Measurements from ENCODE around the gene CDHR3. TPM values are rescaled to one million over a fixed set of nuclear protein-coding genes. Genes with fewer than 3 reads are reported as not detected.

The CDHR3 gene
- total RNA-seq, 1 donor from 2014 or later: 7.7 TPM

DNA sequence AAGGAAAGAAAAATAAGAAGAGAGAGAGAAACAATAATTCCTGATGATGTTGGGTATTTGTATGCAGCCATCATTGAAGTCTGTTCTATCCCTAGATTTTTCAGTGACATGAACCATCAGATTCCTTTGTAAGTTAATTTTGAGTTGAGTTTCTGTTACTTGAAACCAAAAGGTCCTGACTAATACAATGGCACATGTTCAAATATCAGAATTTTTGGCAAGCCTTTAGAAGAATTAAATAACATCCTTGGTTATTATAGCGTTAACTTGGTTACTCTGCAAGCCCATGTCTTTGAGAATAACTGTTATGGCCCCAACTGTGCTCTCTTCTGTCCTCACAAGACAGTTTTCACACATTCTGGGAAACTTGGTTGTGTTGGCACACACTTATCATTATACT lies 82.5 kb downstream of the CDHR3 start:
- ATAC-seq (no peak), DNase-seq (ENCODE audit: low spot score) (no peak)

DNA sequence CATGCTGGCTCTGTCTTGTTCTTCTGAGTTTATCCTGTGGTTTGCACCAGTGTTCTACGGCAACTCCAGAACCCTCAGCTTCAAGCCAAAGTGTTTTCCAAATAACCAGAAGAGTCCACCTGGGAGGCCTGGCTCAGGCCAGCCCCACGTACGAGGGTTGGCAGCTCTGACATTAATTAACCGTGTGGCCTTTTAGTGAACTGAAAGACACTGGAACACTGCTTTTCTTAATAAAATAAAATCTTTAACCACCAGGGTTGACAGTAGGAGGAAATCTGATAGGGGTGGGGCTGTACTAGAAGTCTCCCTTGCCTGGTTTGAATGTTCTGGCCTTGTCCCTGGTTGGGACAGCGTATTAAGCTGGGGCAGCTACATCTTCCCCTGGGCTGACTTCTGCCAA lies 84.1 kb downstream of the CDHR3 start:
- ATAC-seq (no peak), DNase-seq (ENCODE audit: low spot score) (no peak)

DNA sequence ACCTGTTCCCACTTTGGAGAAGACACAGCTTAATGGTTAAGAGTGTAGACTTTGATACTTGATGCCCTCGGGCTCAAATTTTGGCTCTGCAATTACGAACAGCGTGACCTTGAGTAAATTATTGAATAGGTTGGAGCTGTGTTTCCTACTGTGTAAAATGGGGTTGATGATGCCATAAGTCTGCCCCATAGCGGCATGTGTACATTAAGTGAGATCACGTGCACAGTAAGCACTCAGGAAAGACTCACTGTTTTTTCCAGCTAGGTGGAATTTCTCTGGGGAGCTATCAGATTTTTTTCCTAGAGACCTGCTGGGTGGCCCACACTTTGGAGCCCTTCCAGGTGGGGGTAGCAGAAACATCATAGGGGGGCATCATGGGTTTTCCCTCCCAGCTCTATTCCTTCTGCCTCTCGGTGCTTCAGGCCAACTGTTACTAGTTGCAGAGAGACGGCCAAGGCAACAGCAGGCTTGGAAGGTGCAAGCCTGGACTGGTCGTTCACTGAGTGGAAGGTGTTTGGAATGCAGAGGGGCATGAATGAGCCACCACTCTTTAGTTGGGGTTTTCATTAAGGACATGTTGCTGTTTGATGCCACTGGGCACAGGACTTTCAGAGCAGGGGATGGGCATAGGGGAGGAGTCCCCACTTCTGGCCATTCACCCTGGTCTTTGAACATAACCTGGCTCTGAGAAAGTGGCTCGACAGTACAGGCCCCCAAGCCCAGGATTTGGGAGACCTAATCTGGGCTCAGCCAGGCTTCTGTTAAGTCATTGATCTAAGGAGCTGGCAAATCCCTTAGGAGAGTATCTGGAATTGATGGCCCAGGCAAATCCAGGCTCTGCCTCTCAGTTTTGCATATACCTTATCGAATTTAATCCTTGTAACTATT lies 85.0 kb downstream of the CDHR3 start:
- ATAC-seq: no peak

DNA sequence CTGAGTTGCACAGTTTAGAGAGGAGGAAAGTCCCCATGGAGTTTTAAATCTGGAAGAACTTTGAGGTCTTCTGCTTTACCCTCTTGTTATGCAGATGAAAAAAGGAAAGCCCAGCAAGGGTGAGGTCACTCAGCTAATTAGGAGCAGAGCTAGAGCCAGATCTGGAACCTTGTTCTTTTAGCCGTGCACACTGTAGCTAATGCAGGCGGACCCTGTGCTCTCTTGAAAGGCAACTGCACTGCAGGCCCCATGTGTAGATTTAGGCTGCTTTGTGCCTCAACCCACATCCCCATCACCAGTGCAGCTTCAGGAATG lies 85.6 kb downstream of the CDHR3 start:
- DNase-seq (ENCODE audit: low spot score) (no peak), ATAC-seq (no peak)

More for the DNA sequence above, 85.0 kb downstream of the CDHR3 start:
- DNase-seq (ENCODE audit: low spot score): no peak

DNA sequence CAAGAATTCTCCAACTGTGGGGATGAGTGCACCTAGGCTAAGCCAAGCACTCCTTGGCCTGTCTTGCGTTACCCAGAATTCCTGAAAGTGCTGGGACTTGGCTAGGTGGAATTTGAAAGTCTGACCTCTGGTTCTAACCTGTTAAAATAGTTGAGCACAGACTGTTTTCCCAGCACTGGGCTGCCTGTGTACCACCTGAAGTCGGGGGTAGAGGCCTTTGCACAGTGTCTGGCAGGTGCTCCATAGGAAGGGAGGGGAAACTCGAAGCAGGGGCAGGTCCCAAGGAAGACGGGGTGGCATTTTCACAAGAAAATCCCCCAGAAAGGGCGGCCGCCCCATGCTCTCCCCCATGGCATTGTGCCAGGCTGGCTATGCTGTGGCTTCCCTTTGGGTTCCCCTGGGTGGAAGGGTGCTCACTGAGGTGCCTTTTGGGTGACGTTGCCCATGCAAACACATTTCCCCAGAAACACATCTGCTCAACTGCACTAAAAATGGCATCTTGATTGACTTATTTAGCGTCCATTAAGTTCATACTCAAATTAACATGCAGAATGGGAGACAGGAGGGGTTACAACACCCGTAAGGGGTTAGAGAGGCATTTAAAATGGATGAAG lies 86.2 kb downstream of the CDHR3 start:
- ATAC-seq: no peak
- no peak for DNase-seq (ENCODE audit: low spot score)

DNA sequence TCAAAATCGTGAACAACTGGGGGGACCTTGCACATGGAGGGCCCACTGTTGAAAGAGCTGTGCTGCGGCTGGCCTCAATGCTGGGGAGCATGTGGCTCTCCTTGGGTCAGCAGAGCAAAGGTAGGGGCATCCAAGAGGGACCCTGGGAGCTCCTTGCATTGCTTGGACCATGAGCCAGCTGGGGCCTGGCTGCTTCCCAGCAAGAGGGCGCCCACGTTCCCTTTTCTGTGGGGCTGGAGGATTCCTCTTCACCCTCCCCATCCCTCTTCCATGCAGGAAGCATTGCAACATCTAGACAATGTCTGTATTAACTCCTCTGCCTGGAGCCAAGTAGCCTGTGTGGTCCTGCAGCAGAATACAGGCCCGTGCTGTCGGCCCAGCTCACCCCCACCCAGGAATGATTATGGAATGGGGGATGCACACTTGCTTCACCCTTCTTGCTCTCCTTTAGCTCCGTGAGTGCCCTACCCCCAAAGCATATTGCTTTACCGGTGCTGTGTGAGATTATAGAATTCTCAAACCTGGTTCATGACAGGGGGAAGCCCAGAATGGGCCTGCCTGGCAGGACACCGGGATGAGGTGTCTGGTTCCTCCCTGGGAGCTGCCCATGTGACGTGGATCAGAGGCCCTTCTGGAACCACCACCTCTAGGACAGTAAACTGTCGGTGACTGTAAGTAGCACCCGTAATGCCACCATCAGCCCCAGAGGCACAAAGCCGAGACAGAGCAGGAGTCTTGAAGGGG lies 87.1 kb downstream of the CDHR3 start:
- peak; percentile 19 for ATAC-seq

DNA sequence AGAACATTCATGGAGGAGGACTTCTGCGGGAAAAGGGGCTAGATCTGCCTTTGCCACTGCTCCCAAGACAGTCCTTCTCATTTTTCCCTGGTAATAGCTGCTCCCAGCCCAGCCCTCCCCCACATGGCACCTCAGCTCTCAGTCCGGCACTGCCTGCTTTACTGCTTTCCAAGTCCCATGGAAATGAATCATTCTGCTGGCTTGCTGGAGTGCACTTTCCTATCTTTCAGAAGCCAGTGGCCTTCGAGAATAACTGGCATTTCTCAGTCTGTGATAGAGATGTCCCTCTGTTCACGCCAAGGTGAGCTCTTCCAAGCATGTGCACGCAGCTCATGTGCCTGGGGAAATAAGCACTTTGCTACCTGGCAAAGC lies 87.7 kb downstream of the CDHR3 start:
- DNase-seq (ENCODE audit: low spot score): no peak

More for the DNA sequence above, 87.1 kb downstream of the CDHR3 start:
- no peak for DNase-seq (ENCODE audit: low spot score)

DNA sequence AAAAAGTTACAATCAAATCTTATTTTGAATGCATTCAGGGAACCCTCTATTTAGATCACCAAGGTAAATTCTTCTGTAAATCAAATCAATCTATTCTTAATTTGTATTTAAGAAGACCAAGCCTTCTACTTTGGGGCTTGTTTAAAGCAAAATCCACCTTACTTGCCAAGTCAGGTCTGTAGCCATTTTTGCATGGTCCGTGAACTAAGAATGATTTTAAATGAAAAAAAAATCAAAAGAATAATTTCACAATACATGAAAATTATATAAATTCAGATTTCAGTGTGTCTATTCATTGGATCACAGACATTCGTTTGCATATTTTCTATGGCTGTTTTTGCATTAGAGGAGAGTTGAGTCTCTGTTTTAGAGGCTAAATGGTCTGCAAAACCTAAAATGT lies 89.6 kb downstream of the CDHR3 start:
- ATAC-seq (no peak), DNase-seq (ENCODE audit: low spot score) (no peak)

More for the DNA sequence above, 87.7 kb downstream of the CDHR3 start:
- ATAC-seq: no peak

DNA sequence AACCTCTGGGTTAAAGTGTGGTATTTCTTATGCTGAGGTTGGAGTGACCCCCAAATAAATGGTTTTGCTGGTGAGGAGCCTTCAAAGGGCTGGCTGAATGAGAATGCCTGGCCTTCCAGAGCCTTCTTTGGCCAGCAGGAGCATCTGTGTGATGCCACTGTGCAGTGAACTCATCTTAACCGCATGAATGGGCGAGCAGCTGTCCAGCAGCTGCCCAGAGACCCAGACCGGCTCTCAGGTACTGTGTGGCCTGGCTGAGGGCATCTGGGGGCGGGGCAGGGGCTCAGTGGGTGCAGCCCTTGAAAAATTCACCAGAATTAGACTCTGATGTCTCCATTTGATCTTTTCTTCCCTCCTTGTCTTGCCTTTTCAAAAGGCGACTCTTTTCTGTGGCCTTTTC lies 90.0 kb downstream of the CDHR3 start:
- no peak for DNase-seq (ENCODE audit: low spot score)
- ATAC-seq: no peak

DNA sequence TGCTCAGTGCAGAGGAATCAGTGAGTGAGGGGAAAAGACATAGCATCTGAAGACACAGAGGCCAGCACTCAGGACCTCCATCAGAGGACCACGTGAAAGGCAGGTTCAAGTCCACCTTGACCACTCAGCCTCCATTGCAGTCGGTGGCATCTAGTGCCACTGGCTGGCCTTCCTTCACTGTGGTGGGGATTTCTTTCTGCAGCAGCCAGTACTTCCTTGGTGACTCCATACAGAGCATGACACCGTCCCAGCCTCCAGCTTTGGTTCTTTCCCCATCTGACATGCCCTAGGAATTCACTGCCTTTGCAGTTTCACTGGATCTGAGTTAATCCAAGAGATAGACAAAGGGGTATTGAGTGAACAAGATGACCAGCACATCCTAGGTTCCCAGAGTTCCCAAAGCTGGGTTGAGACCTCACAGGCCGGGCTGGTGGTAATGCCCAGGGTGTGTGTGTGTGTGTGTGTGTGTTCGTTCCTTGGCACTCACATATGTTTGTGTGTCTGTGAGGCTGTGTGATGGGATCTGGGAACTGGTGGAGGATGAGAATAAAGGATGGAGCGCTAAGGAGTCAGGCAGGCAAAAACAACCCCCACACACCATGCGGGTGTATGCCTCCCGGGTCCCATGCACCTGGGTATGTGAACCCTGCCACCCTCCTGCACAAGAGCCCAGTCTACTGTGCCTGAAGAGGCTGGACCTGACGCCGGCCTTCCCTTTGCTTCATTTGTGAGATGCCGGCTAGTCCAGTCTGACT lies 91.3 kb downstream of the CDHR3 start:
- no peak for DNase-seq (ENCODE audit: low spot score)
- no peak for ATAC-seq

DNA sequence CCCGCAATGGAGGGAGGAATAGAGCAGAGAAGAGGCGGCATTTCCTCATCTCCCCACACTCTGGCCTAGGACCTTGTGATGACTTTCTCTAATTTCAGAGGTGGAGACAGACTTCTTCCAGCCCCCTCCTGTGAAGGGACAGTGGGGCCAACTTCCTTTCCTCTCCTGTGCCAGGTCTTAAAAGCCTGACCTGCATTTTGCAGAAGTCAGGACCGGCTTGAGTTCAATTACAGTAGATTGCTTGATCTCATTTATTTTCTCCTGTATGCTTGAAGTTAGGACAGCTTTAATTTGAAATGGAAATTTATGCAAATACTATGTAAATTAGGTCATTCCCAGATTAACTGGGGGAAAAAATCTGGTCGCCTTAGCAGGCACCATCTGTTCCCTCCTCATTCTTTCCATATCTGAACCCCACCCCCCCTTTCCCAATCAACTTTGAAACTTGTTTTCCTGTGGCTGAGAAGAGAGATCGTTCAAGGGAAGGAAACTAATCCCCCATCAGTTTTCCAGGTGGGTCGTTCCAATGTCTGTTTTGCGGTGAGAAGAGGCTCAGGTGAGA lies 92.0 kb downstream of the CDHR3 start:
- DNase-seq (ENCODE audit: low spot score) (no peak), ATAC-seq (no peak)

DNA sequence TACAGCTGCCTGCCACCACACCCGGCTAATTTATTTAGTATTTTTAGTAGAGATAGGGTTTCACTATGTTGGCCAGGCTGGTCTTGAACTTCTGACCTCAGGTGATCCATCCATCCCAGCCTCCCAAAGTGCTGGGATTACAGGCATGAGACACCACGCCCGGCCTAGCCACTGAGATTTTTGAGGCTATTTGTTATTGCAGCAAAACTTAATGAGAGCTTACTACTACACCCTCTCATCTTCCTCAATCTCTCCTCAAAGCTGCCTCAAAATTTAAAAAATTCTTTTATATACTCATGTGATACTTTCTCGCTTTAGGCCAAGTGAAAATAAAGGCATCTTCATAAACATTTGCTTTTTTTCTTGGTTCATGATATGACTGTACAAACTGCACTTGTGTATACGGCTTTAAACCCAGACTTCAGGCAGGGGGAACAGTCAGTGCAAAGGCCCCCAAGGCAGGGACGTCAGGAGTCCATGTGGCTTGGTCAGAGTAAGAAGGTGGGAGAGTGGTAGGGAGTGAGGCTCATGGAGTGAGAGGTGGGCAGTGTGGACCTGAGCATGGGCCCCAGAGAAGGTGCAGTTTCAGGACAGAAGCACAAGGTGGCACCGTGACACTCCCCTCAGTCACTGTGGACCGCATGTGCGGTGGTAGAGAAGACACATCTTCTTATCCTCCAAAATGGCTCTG lies 93.6 kb downstream of the CDHR3 start:
- ATAC-seq (peak; percentile 99), DNase-seq (ENCODE audit: low spot score) (peak; percentile 75)

DNA sequence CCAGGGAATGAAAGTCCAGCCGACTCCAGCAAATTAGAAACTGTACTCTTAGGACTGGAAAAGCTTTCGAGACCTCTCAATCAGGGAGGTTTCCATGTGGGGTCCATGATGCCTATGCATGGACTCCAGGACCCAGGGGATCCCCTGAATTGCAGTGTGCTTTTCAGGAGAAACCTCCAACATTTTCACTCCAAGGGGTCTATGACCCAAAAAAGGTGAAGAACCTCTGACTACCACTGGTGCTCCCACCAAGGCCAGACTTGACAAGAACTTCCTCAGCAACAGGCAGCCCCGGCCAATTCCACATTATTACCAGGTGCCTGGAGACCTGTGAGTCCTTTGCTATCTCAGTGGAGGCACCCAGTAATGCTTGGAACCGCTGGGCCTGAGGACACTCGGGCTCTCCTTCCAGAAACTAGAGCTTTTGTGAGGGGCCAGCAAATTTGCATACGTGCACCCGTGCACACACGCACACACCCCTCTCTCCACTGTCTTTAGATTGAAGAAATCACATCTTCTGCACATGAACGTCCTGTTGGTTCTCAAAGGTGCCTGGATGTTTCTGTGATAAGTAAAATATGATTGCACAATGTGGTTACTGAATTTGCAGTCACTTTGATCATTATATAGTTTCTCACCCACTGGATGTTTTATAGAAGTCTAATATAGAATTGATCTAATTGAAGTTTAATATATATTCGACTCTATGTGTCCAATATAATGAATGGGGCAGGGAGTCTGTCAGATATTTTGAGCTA lies 94.3 kb downstream of the CDHR3 start:
- no peak for DNase-seq (ENCODE audit: low spot score)

DNA sequence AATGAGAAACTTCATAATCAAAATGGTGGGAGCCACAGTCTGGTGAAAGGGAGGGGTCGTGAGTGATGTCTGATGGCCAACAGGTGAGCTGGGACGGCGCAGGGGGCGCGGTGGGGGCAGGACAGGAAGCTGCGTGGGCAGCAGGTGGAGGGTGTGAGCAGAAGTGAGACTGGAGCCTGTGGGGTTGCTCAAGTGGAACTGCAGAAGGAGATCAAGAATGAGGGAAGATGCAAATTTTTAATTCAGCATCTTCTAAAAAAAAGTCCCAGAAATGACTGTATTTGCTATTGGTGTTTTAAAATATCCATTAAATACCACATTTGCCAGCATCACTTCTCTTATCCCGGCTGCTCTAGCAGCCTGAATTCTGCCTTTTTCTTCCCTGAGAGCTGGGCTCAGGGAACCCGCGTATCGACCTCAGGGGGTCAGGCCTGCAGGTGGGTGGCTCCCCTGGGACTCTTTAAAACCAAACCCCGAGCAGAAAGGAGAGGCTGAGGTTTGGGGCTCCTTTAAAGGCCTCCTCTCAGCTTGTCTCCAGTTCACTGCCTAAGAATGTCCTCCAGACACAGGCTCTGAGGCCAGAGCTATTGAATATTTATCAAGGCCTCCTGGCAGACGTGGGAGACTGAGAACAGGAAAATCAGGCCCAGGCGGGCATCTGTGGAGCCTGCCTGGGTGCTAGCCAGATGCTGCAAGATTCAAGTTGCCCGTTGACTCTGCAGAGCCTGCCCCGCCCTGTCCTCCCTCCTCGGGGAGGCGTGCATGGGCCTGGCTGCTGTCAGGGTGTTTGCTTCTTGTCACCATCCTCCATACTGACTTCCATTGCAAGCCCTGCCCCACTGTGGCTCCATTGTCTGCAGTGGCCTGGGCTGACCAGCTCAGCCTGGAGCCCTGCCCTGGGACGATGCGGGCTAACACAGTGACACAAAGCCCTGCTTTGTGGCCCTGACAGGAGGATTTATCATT lies 95.2 kb downstream of the CDHR3 start:
- no peak for DNase-seq (ENCODE audit: low spot score)
- ATAC-seq: no peak

More for the DNA sequence above, 94.3 kb downstream of the CDHR3 start:
- no peak for ATAC-seq

DNA sequence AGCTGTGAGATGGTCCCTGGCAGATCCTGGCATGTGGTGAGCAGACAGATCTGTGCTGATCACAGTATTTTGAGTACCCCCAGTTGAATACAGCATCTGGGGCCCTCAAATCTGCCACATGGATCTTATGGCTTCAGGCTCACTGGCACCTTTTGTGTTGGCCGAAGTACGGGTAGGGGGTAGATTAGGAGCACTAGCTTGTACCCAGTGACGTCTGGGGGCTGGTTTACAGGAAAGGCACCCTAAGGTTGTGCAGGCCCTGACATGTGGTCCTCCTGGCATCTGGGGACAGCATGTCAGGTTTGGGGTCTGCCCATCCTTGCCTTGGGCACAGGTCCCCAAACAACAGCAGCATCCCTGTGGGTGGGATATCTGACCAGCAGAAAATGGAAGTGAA lies 95.9 kb downstream of the CDHR3 start:
- ATAC-seq (no peak), DNase-seq (ENCODE audit: low spot score) (no peak)

DNA sequence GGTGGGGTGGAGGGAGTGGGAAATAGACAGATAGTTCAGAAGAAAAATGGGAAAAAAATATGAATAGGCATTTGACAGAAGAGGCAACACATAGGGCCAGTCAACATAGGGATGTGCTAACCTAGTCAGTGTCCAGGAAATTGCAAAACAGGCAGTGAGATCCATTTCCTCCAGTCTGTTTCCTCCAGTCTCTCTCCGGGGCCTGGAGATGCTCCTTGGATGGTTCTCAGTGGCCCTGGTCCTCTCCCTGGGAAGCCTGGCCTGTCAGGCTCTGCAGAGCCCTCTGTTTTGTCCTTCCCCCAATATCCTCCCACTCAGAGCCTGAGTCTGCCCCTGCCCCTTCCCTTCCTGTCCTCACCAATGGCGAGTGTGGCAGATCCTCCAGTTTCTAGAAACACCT lies 96.5 kb downstream of the CDHR3 start:
- ATAC-seq (no peak), DNase-seq (ENCODE audit: low spot score) (no peak)

DNA sequence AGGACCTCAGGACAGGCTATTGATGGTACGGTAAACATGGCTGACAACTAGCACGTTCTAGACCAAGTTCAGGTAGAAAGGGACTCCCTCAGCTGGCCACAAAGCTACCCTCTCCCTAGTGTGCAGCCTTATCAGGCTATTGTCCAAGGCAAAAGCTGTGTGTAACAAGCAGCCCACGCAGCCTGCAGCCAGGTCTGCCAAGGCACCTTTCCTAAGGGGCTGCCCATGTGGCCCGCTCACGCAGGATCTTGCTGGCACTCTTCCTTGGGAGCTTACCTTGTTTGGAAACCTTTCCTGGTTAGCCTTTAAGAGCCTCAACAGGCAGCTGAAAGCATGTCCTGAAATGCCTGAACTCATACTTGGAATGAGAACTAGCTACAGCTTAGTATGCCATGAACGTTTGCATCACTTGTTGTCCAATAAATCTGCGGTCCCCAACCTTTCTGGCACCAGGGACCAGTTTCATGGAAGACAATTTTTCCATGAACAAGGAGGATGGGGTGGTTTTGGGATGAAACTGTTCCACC lies 97.4 kb downstream of the CDHR3 start:
- DNase-seq (ENCODE audit: low spot score) (no peak), ATAC-seq (no peak)
